Measurements from ENCODE around the gene TTC4. TPM values are rescaled to one million over a fixed set of nuclear protein-coding genes. Genes with fewer than 3 reads are reported as not detected.

TTC4 gene
- total RNA-seq, 1 donor from 2014 or later: 29.7 TPM

DNA sequence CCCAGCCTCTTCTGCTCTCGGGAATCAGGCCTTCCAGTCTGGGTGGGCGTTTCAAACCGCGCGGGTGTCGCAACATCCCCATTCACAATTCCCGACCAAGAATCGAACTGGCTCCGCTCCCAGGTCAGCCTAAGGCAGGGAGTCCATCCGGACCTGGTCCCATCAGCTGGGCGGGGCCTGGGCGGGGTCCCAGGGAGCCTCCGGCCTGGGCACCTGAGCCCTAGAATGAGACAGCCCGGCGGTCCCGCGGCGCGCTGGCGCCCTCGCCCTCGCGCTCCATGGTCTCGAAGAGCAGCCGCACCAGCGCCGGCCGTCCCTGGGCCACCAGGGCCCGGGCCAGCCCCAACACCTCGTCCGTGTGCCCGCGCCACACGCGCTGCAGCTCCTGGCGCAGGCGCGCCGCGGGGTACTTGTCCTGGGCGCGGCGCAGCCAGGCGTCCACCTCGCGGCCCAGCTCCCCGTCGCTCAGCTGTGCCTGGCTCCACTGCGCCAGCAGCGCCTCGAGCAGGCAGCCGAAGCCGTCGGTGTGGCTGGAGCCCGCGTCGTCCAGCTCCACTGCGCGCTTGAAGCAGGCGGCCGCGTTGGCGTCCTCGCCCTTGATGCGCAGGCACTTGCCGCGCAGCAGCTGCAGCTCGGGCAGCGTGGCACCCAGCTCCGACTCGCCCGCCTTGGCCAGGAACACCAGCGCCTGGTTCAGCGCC is 65.5 kb downstream of the TTC4 start:
- DNase-seq (ENCODE audit: low read depth): no peak

GRCh38 chr1:54782156-54782555 is 66.5 kb downstream of the TTC4 start:
- no peak for DNase-seq (ENCODE audit: low read depth)

GRCh38 chr1:54782588-54782987 is 66.9 kb downstream of the TTC4 start:
- no peak for DNase-seq (ENCODE audit: low read depth)

GRCh38 chr1:54784066-54784465 is 68.4 kb downstream of the TTC4 start:
- no peak for DNase-seq (ENCODE audit: low read depth)

- DNase-seq (ENCODE audit: low read depth): no peak
Observed at GRCh38 chr1:54786778-54787177, 71.1 kb downstream of the TTC4 start.

- DNase-seq (ENCODE audit: low read depth): no peak
Observed at GRCh38 chr1:54787604-54788003, 71.9 kb downstream of the TTC4 start.

GRCh38 chr1:54788459-54788858 is 72.8 kb downstream of the TTC4 start:
- DNase-seq (ENCODE audit: low read depth): no peak

DNA sequence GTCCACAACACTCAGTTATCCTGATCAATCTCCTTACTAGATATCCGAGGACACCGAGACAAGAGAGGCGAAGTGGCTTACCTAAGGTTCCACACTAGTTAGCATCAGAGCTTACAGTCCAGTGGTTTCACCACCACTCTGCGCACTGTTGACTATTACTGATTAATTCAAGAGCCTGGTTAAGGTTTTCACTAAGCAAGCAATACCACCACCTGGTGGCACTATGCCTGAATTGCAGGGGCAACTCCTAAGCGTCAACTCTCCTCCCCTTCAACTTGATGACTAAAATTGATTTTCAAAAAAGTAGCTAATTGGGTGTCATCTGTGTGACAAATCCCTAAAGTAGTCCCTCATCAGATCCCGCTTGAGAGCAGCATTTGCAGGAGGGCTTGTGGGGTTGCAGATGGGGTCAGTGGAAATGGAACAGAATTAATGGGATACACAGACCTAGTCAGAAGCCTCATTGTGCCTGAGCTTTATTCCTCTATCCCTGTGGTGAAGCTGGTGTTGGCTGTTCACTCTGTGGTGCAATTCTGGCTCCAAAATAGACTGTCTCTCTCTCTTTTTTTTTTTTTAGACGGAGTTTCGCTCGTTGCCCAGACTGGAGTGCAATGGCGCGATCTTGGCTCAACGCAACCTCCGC is 76.3 kb downstream of the TTC4 start:
- no peak for DNase-seq (ENCODE audit: low read depth)

Other genes with a start within 250 kb of the TTC4 start
- gene ACOT11, start 167.6 kb upstream of the TTC4 start, total RNA-seq: 54.0 and 59.2 TPM in 2 replicates
- gene FAM151A, start 92.3 kb upstream of the TTC4 start, total RNA-seq: not detected in 2 replicates
- 1.2 and 3.7 TPM in 2 replicates for gene MROH7, start 74.1 kb upstream of the TTC4 start, total RNA-seq
- gene PARS2, start 48.7 kb downstream of the TTC4 start, total RNA-seq: 7.2 and 8.0 TPM in 2 replicates
- not detected in 2 replicates for gene TTC22, start 85.5 kb downstream of the TTC4 start, total RNA-seq
- gene DHCR24, start 171.3 kb downstream of the TTC4 start, total RNA-seq: 39.2 and 44.5 TPM in 2 replicates